ENCODE results near the gene EHMT2.
"Not testable (repeated sequence)": the region's sequence is repeated elsewhere in the genome, so short reads cannot be mapped to it uniquely, and the experiment has no call there.

EHMT2 gene

DNA sequence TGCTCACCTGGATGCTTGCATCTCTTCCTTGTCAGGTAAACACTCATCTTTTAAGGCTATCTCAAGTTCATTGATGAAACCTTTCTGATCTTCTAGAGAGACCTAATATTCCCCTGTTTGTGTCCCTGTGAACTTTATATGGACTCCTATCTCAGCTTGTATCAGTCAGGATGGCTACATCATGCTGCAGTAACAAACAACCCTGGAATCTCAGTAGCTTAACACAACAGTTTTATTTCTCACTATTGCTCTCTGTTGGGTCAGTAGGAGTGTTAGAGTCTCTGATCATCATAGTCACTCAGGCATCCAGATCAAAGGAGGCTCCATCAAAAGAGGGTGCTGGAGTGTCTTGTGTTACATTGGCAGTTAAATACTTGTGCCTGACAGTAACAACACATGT lies 17.9 kb upstream of the EHMT2 start:
- DNase-seq (no peak), ATAC-seq (ENCODE audit: insufficient read depth, low read depth) (no peak)
- Histone ChIP-seq H3K27me3 (ENCODE audit: insufficient read depth, low read length, poor library complexity) (no peaks in the 10 kb centered on the region), H4K20me1 (ENCODE audit: insufficient read depth, low read length) (no peaks in the 10 kb centered on the region), H3K9ac (ENCODE audit: low read depth, low read length) (no peak overlapping the region), H3K36me3 (ENCODE audit: insufficient read depth, low read length) (no peaks in the 10 kb centered on the region), H3K4me2 (ENCODE audit: insufficient read depth, low read length) (no peak overlapping the region), H2AFZ (ENCODE audit: low read depth, low read length) (no peak overlapping the region), H3K79me2 (ENCODE audit: insufficient read depth, low read length) (no peaks in the 10 kb centered on the region), H3K4me3 (ENCODE audit: low read depth in 1 of 2, low read length in 2 of 2) (no peak overlapping the region), H3K27ac (ENCODE audit: low read length) (no peak overlapping the region), H3K9me3 (ENCODE audit: insufficient read depth, low read length, severe bottlenecking) (no peaks in the 10 kb centered on the region), H3K4me1 (ENCODE audit: insufficient read depth, low read length) (no peaks in the 10 kb centered on the region)
- no peak for TF ChIP-seq CTCF (IDR thresholded peaks at IDR 0.05; ENCODE audit: borderline replicate concordance, extremely low read depth, low read length, poor library complexity, severe bottlenecking)
- TF ChIP-seq EZH2 (IDR thresholded peaks at IDR 0.05; ENCODE audit: borderline replicate concordance, low read depth, low read length, severe bottlenecking) = no peak

DNA sequence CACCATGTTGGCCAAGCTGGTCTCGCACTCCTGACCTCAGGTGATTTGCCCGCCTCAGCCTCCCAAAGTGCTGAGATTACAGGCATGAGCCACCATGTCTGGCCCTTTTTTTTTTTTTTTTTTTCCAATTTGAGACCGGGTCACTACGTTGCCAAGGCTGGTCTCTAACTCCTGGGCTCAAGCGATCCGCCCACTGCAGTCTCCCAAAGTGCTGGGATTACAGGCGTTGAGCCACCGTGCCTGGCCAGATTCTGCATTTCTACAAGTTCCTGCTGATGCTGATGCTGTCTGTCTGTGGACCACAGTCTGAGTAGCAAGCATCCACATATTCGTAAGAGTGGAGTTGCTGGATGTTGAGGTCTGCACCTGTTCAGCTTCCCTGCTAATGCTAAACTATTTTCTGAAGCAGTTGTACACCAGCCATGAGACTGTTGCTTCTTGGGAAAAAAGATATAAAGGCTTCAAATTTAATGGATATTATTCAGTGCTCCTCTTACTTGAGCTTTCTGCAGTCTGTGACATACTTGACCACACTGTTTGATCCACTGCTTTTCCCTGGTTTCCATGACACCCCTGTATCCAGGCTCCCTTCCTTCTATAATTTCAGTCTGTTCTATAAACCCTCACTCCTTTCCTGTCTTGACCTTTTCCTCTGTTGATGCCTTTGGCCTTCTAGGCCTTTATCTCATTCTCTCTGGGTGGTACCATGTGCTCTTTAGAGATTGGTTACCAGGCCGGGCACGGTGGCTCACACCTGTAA lies 14.5 kb upstream of the EHMT2 start:
- ATAC-seq (ENCODE audit: insufficient read depth, low read depth) (no peak), DNase-seq (no peak)
- no peaks in the 10 kb centered on the region for H3K27me3 ChIP-seq (ENCODE audit: insufficient read depth, low read length, poor library complexity)
- no peaks in the 10 kb centered on the region for H3K79me2 ChIP-seq (ENCODE audit: insufficient read depth, low read length)
- H2AFZ ChIP-seq (ENCODE audit: low read depth, low read length) = no peak overlapping the region
- H3K4me3 ChIP-seq (ENCODE audit: low read depth in 1 of 2, low read length in 2 of 2) = no peak overlapping the region
- no peak overlapping the region for H3K9ac ChIP-seq (ENCODE audit: low read depth, low read length)
- H3K9me3 ChIP-seq (ENCODE audit: insufficient read depth, low read length, severe bottlenecking) = no peaks in the 10 kb centered on the region
- no peak overlapping the region for H3K4me2 ChIP-seq (ENCODE audit: insufficient read depth, low read length)
- H4K20me1 ChIP-seq (ENCODE audit: insufficient read depth, low read length) = no peaks in the 10 kb centered on the region
- TF ChIP-seq EZH2 (IDR thresholded peaks at IDR 0.05; ENCODE audit: borderline replicate concordance, low read depth, low read length, severe bottlenecking) (no peak), CTCF (IDR thresholded peaks at IDR 0.05; ENCODE audit: borderline replicate concordance, extremely low read depth, low read length, poor library complexity, severe bottlenecking) (no peak)
- no peaks in the 10 kb centered on the region for H3K36me3 ChIP-seq (ENCODE audit: insufficient read depth, low read length)
- H3K27ac ChIP-seq (ENCODE audit: low read length) = no peak overlapping the region
- no peaks in the 10 kb centered on the region for H3K4me1 ChIP-seq (ENCODE audit: insufficient read depth, low read length)

- DNase-seq = not testable (repeated sequence)
These were observed 11.8 kb upstream of the EHMT2 start for GRCh38 chr6:31909298-31909697.

DNA sequence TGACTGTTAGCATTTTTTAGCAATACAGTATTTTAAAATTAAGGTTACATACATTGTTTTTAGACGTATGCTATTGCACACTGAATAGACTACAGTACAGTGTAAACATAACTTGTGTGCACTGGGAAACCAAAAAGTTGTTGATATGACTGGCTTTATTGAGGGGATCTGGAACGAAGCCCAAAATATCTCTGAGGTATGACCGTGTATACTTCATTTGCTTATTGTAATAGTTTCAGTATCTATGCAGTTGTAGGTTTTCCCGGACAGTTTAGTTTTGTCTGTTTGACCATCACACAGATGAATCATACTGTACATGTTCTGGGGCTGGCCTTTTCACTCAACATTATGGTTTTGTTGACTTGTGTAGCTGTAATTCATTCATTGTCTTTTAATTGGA lies 11.3 kb upstream of the EHMT2 start:
- Histone ChIP-seq H3K4me1 (ENCODE audit: insufficient read depth, low read length) (no peaks in the 10 kb centered on the region), H3K4me3 (ENCODE audit: low read depth in 1 of 2, low read length in 2 of 2) (no peak overlapping the region), H3K4me2 (ENCODE audit: insufficient read depth, low read length) (no peak overlapping the region), H3K36me3 (ENCODE audit: insufficient read depth, low read length) (no peaks in the 10 kb centered on the region), H3K9ac (ENCODE audit: low read depth, low read length) (no peak overlapping the region), H2AFZ (ENCODE audit: low read depth, low read length) (no peak overlapping the region), H4K20me1 (ENCODE audit: insufficient read depth, low read length) (no peaks in the 10 kb centered on the region), H3K27me3 (ENCODE audit: insufficient read depth, low read length, poor library complexity) (peaks cover 4% of the 10 kb centered on the region), H3K27ac (ENCODE audit: low read length) (no peak overlapping the region), H3K79me2 (ENCODE audit: insufficient read depth, low read length) (no peaks in the 10 kb centered on the region), H3K9me3 (ENCODE audit: insufficient read depth, low read length, severe bottlenecking) (no peaks in the 10 kb centered on the region)
- ATAC-seq (ENCODE audit: insufficient read depth, low read depth) (no peak), DNase-seq (no peak)
- TF ChIP-seq CTCF (IDR thresholded peaks at IDR 0.05; ENCODE audit: borderline replicate concordance, extremely low read depth, low read length, poor library complexity, severe bottlenecking) (no peak), EZH2 (IDR thresholded peaks at IDR 0.05; ENCODE audit: borderline replicate concordance, low read depth, low read length, severe bottlenecking) (no peak)

More at GRCh38 chr6:31909298-31909697, 11.8 kb upstream of the EHMT2 start:
- not testable (repeated sequence) for H3K36me3 ChIP-seq (ENCODE audit: insufficient read depth, low read length); H3K27me3 ChIP-seq (ENCODE audit: insufficient read depth, low read length, poor library complexity); H4K20me1 ChIP-seq (ENCODE audit: insufficient read depth, low read length); H3K9me3 ChIP-seq (ENCODE audit: insufficient read depth, low read length, severe bottlenecking); ATAC-seq (ENCODE audit: insufficient read depth, low read depth); H3K4me2 ChIP-seq (ENCODE audit: insufficient read depth, low read length); H2AFZ ChIP-seq (ENCODE audit: low read depth, low read length); H3K4me1 ChIP-seq (ENCODE audit: insufficient read depth, low read length); H3K9ac ChIP-seq (ENCODE audit: low read depth, low read length); H3K27ac ChIP-seq (ENCODE audit: low read length); H3K4me3 ChIP-seq (ENCODE audit: low read depth in 1 of 2, low read length in 2 of 2); H3K79me2 ChIP-seq (ENCODE audit: insufficient read depth, low read length)

DNA sequence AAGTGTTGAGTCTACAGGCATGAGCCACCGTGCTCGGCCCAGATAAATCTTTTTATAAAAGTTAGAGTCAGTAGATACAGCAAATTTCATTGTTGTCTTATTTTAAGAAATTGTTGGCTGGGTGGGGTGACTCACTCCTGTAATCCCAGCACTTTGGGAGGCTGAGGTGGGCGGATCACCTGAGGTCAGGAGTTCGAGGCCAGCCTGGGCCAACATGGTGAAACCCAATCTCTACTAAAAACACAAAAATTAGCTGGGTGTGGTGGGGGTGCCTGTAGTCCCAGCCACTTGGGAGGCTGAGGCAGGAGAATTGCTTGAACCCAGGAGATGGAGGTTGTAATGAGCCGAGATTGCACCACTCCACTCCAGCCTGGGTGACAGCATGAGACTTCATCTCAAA lies 10.8 kb upstream of the EHMT2 start:
- H3K36me3 ChIP-seq (ENCODE audit: insufficient read depth, low read length); H3K4me1 ChIP-seq (ENCODE audit: insufficient read depth, low read length); H3K79me2 ChIP-seq (ENCODE audit: insufficient read depth, low read length); H3K4me3 ChIP-seq (ENCODE audit: low read depth in 1 of 2, low read length in 2 of 2); H3K27ac ChIP-seq (ENCODE audit: low read length); H2AFZ ChIP-seq (ENCODE audit: low read depth, low read length); ATAC-seq (ENCODE audit: insufficient read depth, low read depth); H4K20me1 ChIP-seq (ENCODE audit: insufficient read depth, low read length); H3K27me3 ChIP-seq (ENCODE audit: insufficient read depth, low read length, poor library complexity); H3K9ac ChIP-seq (ENCODE audit: low read depth, low read length); H3K4me2 ChIP-seq (ENCODE audit: insufficient read depth, low read length); H3K9me3 ChIP-seq (ENCODE audit: insufficient read depth, low read length, severe bottlenecking); DNase-seq: not testable (repeated sequence)
